Lower leg skin (tissue), 4 donors: Measurements from ENCODE around the gene CELF2. TPM values are rescaled to one million over a fixed set of nuclear protein-coding genes. Genes with fewer than 3 reads are reported as not detected.

Experiments used
- DNase-seq, 2 donors: peaks; one replicate each; pipeline ENCODE4 v3.0.0-alpha.2; 2019; ENCODE audit warnings: low spot score in 2 of 2
- H3K4me3 ChIP-seq: fragments of 200-600 bp; sonication (generic); 2 replicates; pipeline ENCODE4 v1.5.1; 2017; ENCODE audit warnings: mild to moderate bottlenecking, low read depth; ENCODE audit not compliant: poor library complexity, severe bottlenecking
- CTCF ChIP-seq, 3 donors: fragments of 450-650 bp; IDR thresholded peaks; one replicate each; pipeline ENCODE4 v1.5.1; 2016; ENCODE audit warnings: antibody characterized with exemption in 3 of 3, mild to moderate bottlenecking in 3 of 3, moderate library complexity in 2 of 3
- POLR2A ChIP-seq, 2 donors: fragments of 450-650 bp; IDR thresholded peaks; one replicate each; pipeline ENCODE4 v1.6.1; 2016 to 2017; ENCODE audit warnings: antibody characterized with exemption in 2 of 2, mild to moderate bottlenecking in 1 of 2, moderate library complexity in 1 of 2
- WGBS, 2 donors: methylation state at CpG; one replicate each; pipeline ENCODE4 v1.1.5; 2018; 5-methylcytosine and 5-hydroxymethylcytosine counted together
- intact Hi-C: fragments of 100-400 bp; cut with DNase I; formaldehyde crosslinking; loops from one replicate; pipeline ENCODE4 v1.15.0; 2023; ENCODE audit warnings: low total_unique reads
- total RNA-seq, 4 donors: library from RNA; depleted of rRNA; stranded (reverse); fragments of >200 nt; gene quantifications; one replicate each; pipeline ENCODE4 v1.1.0, GENCODE V29; 2016

CELF2 gene
- total RNA-seq, 4 donors from 2014 or later: 16.9 to 39.9 (median 20.7) TPM

GRCh38 chr10:11324761-11325321, 307.2 kb downstream of the CELF2 start:
- H3K4me3 ChIP-seq: no peak overlapping the region
- no peak for TF ChIP-seq POLR2A (IDR thresholded peaks at IDR 0.05)
- no peak for TF ChIP-seq CTCF (IDR thresholded peaks at IDR 0.05)
- WGBS, 2 donors: 95 to 97% methylated on average over 11 of the region's 11 CpGs
- DNase-seq: no peak
- intact Hi-C loops: no loop called here

- TF ChIP-seq CTCF (IDR thresholded peaks at IDR 0.05) (no peak), POLR2A (IDR thresholded peaks at IDR 0.05) (no peak)
- no peak overlapping the region for H3K4me3 ChIP-seq
- 70 to 71% methylated on average over 2 of the region's 2 CpGs for WGBS, 2 donors
- intact Hi-C loops: no loop called here
- no peak for DNase-seq
Measured at GRCh38 chr10:11325817-11326216, 308.1 kb downstream of the CELF2 start.

GRCh38 chr10:11326241-11326640, 308.6 kb downstream of the CELF2 start:
- DNase-seq: no peak
- H3K4me3 ChIP-seq: no peak overlapping the region
- intact Hi-C loops: no loop called here
- TF ChIP-seq POLR2A (IDR thresholded peaks at IDR 0.05) (no peak), CTCF (IDR thresholded peaks at IDR 0.05) (no peak)
- 94 to 96% methylated on average over 12 of the region's 12 CpGs for WGBS, 2 donors

GRCh38 chr10:11326913-11327616, 309.4 kb downstream of the CELF2 start:
- WGBS, 2 donors: 83 to 90% methylated on average over 11 of the region's 11 CpGs
- H3K4me3 ChIP-seq: no peak overlapping the region
- intact Hi-C loops: no loop called here
- TF ChIP-seq CTCF (IDR thresholded peaks at IDR 0.05) (no peak), POLR2A (IDR thresholded peaks at IDR 0.05) (no peak)
- DNase-seq: no peak

- WGBS, 2 donors: 27 to 32% methylated on average over 17 of the region's 17 CpGs
- no peak overlapping the region for H3K4me3 ChIP-seq
- intact Hi-C loops: no loop called here
- TF ChIP-seq POLR2A (IDR thresholded peaks at IDR 0.05) (no peak), CTCF (IDR thresholded peaks at IDR 0.05) (no peak)
- no peak for DNase-seq
Measured at GRCh38 chr10:11328264-11329061, 310.8 kb downstream of the CELF2 start.
